Measurements from ENCODE around the gene SLC4A7. TPM values are rescaled to one million over a fixed set of nuclear protein-coding genes. Genes with fewer than 3 reads are reported as not detected.
"Not testable (repeated sequence)": the region's sequence is repeated elsewhere in the genome, so short reads cannot be mapped to it uniquely, and the experiment has no call there.

Gene SLC4A7
- 1 to 10 TPM; 3.0 to 9.9 (median 5.8) TPM for total RNA-seq
- long read RNA-seq = 0 reads

DNA sequence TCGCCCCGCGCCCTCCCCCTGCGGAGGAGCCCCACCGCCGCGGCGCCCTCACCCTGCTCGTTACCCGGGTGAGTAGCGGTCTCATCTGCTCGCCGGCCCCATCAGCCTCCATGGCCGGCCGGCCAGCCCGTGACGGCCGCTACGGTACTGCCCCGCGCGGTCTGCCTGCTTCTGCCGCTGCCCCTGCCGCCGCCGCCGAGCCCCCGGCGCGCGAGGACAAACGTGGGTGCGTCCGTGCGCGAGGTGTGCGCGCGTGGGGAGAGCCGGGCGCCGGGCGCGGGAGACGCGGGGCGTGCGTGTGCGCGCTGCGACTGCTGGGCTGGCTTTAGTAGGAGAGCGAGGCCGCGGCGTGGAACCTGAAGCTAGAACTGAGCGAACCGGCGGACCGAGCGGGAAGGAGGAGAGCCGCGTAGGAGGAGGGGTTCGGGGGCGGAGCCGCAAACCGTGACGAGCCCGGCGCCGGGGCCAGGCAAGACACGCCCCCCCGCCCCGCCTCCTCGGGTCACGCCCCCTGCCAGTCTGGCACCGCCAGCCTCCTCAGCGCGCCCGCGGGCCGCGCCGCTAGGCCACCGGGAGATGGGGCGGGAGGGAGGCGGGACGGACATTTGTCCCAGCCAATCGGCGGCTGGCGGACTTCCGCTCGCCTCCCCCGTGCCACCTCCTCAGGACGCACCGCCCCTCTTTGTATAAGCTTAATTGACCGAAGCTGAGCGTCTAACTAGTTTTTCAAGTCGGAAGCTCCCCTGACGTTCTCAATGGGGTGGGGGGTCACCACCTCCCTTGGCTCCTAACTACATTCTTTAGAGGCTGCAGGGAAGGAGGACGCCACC is at the start of gene SLC4A7:
TSS of gene SLC4A7 (minus strand) at position 370 of the 830 bp plus-strand sequence. CDS start at position 112, 258 bp downstream.
- TF ChIP-seq, protein P1, sequence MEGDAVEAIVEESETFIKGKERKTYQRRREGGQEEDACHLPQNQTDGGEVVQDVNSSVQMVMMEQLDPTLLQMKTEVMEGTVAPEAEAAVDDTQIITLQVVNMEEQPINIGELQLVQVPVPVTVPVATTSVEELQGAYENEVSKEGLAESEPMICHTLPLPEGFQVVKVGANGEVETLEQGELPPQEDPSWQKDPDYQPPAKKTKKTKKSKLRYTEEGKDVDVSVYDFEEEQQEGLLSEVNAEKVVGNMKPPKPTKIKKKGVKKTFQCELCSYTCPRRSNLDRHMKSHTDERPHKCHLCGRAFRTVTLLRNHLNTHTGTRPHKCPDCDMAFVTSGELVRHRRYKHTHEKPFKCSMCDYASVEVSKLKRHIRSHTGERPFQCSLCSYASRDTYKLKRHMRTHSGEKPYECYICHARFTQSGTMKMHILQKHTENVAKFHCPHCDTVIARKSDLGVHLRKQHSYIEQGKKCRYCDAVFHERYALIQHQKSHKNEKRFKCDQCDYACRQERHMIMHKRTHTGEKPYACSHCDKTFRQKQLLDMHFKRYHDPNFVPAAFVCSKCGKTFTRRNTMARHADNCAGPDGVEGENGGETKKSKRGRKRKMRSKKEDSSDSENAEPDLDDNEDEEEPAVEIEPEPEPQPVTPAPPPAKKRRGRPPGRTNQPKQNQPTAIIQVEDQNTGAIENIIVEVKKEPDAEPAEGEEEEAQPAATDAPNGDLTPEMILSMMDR (IDR thresholded peaks at IDR 0.05) = peak in 1 of 4 donors; percentile 7
- peak; percentile 99 for TF ChIP-seq POLR2A (IDR thresholded peaks at IDR 0.05)
- ATAC-seq (peak; percentile 98 to 99 (median 99)), DNase-seq (peak; percentile 99)
- Histone ChIP-seq H3K27ac (peak within 1 kb of the TSS; percentile 61 to 94 (median 79)), H3K36me3 (no peaks in the 10 kb centered on the region), H3K27me3 (no peaks in the 10 kb centered on the region), H3K4me3 (peak within 1 kb of the TSS; percentile 73 to 87 (median 86)), H3K4me1 (peaks cover 0 to 6% (median 0%) of the 10 kb centered on the region in 4 donors), H3K9me3 (no peaks in the 10 kb centered on the region)
- intact Hi-C loops (cut with DNase I) = no loop called here
- 0% methylated on average over 2 of the region's 100 CpGs for WGBS (ENCODE audit: insufficient coverage, low coverage, low lambda C conversion rate, missing lambda C conversion rate)

DNA sequence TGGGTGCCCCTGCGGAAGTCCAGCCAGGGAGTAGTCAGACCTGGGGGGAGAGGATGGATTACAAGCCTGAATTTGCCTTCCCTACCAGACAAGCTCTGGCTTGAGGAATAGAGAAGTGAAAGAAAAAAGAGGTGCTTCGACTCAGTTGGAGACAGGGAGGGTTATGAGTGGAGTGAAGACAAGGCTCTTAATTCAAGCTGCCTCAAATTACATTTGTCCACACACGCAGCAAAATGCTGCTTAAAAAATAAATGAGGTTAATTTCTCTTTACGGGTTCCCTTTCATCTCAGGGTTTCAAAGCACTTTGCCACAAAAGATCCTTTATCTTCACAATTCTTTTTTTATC is 49.0 kb upstream of the SLC4A7 start:
- no peak overlapping the region for H3K4me3 ChIP-seq
- no peak overlapping the region for H3K27ac ChIP-seq
- ATAC-seq = peak in 1 of 4 donors; percentile 56
- H3K36me3 ChIP-seq = no peaks in the 10 kb centered on the region
- no peaks in the 10 kb centered on the region for H3K9me3 ChIP-seq
- no peaks in the 10 kb centered on the region for H3K27me3 ChIP-seq
- TF ChIP-seq, protein P1 (IDR thresholded peaks at IDR 0.05) = no peak
- no peak for TF ChIP-seq POLR2A (IDR thresholded peaks at IDR 0.05)
- H3K4me1 ChIP-seq = no peaks in the 10 kb centered on the region
- intact Hi-C loops (cut with DNase I) = no loop called here
- no peak for DNase-seq
- 60% methylated on average over 4 of the region's 4 CpGs for WGBS (ENCODE audit: insufficient coverage, low coverage, low lambda C conversion rate, missing lambda C conversion rate)

DNA sequence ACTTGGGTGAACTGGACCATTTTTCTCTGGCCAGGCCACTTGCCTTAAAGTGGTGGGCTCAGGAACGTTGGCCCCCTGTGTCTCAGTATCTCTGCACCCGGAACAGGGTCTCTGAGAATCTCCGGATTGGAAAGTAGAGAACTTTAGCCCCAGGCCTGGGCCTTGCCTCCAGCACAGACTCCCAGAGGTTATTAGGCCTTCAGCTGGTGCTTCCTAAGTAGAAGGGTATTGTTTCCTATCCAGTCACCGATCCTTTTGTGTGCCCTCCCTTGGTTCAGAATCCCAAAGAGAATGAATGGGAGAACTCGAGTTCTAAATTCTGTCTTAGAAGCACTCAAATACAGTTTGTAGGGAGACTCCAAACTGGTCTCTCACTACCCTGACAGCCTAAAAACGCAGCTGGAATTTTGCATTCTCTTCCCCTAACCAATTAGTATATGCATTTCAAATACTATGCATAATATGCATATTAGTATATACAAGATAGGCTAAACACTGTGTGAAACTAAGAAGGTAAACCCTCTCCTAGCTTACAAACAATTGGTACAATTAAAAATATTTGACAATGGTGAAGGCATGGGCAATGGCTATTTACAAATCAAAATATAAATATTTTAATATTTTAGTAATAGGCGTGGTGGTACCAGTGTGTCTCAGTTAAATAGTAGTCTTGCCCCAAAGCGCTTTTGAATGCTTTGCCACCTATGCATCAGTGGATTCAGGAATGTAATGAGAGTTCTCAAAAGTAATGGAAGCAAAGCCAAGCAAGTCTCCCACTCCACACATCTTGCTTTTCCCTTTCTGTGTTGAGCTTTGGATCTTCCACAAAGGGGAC is 48.5 kb upstream of the SLC4A7 start:
- DNase-seq (no peak), ATAC-seq (no peak)
- WGBS (ENCODE audit: insufficient coverage, low coverage, low lambda C conversion rate, missing lambda C conversion rate) = 79% methylated on average over 4 of the region's 8 CpGs
- Histone ChIP-seq H3K4me3 (no peak overlapping the region), H3K27ac (no peak overlapping the region), H3K27me3 (no peaks in the 10 kb centered on the region), H3K4me1 (no peaks in the 10 kb centered on the region), H3K9me3 (no peaks in the 10 kb centered on the region), H3K36me3 (no peaks in the 10 kb centered on the region)
- TF ChIP-seq, protein P1 (IDR thresholded peaks at IDR 0.05) = no peak
- TF ChIP-seq POLR2A (IDR thresholded peaks at IDR 0.05) = no peak
- intact Hi-C loops (cut with DNase I) = no loop called here

DNA sequence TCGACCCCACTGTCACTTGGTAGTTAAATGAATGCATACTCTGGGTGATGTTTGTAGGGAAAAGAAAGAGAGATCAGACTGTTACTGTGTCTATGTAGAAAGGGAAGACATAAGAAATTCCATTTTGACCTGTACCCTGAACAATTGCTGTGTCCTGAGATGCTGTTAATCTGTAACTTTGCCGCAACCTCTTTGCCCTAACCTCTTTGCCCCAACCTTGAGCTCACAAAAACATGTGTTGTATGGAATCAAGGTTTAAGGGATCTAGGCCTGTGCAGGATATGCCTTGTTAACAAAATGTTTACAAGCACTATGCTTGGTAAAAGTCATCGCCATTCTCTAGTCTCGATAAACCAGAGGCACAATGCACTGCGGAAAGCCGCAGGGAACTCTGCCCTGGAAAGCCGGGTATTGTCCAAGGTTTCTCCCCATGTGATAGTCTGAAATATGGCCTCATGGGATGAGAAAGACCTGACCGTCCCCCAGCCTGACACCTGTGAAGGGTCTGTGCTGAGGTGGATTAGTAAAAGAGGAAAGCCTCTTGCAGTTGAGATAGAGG is 47.1 kb upstream of the SLC4A7 start:
- H3K27me3 ChIP-seq; H3K9me3 ChIP-seq; intact Hi-C loops (cut with DNase I); DNase-seq; ATAC-seq; H3K36me3 ChIP-seq; H3K4me3 ChIP-seq; H3K27ac ChIP-seq; H3K4me1 ChIP-seq: not testable (repeated sequence)
- 73% methylated on average over 7 of the region's 8 CpGs for WGBS (ENCODE audit: insufficient coverage, low coverage, low lambda C conversion rate, missing lambda C conversion rate)
